ENCODE results near the gene DSG2.

- no peak for TF ChIP-seq POLR2AphosphoS5 (IDR thresholded peaks at IDR 0.05)
- no peak for TF ChIP-seq SMC3 (conservative IDR thresholded peaks at IDR 0.05; ENCODE audit: poor library complexity)
- no peak for TF ChIP-seq CTCF (IDR thresholded peaks at IDR 0.05; ENCODE audit: poor library complexity, severe bottlenecking)
Observed at GRCh38 chr18:31516437-31516836, 18.5 kb downstream of the DSG2 start.
